ENCODE data around the gene SNIP1. TPM values are rescaled to one million over a fixed set of nuclear protein-coding genes. Genes with fewer than 3 reads are reported as not detected.

The SNIP1 gene
- total RNA-seq, 4 donors from 2014 or later = 9.9 to 18.2 (median 15.7) TPM

GRCh38 chr1:37517569-37517968 lies 36.5 kb downstream of the SNIP1 start:
- DNase-seq (ENCODE audit: low spot score in 2 of 2) = no peak
- intact Hi-C loops (cut with DNase I; ENCODE audit: low total_unique reads) = no loop called here
- WGBS, 2 donors = 83 to 86% methylated on average over 1 of the region's 1 CpG
- no peak for TF ChIP-seq POLR2A (IDR thresholded peaks at IDR 0.05)
- no peak for TF ChIP-seq CTCF (IDR thresholded peaks at IDR 0.05)
- no peak overlapping the region for H3K4me3 ChIP-seq (ENCODE audit: low read depth, poor library complexity, severe bottlenecking)

DNA sequence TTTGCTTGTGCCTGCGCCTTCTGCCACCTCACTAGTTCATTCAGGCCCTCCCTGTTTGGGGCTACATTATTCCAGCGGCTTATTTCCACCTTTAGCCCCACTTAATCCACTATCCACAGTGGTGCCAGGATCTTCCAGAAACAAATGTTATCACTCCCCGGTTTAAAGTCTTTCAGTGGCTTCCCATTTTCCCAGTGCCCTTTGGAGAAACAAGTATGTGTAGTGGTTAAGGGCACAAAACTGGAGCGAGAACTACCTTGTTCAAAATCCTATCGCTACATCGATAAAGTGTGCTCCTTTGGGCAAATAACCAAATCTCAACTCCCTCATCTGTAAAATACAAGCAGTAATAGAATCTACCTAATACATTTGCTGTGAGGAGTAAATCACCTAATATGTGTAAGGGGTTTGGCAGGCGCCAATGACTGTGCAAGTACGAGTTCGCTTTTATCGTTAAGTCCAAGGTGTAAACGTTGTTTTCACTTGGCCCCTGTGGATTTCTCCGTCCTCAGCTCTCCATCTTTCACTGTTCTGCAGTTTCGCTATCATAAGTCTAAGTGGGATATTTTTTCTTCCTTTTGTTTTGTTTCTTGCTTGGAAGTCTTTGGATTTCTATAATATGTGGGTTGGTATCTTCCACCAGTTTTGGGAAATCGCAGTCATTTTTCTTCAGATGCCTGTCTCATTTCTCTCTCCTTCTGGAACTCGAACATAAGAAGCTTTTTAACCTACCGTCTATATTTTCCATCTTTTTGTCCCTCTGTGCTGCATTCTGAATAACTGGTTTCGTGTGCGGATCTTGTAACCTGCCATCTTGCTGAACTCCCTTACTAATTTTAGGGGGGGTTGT lies 38.7 kb downstream of the SNIP1 start:
- intact Hi-C loops (cut with DNase I; ENCODE audit: low total_unique reads) = no loop called here
- peak overlapping the region; percentile 92 for H3K4me3 ChIP-seq (ENCODE audit: low read depth, poor library complexity, severe bottlenecking)
- TF ChIP-seq CTCF (IDR thresholded peaks at IDR 0.05) (no peak), POLR2A (IDR thresholded peaks at IDR 0.05) (no peak)
- no peak for DNase-seq (ENCODE audit: low spot score in 2 of 2)
- 71 to 74% methylated on average over 18 of the region's 18 CpGs for WGBS, 2 donors

- peak; percentile 66 to 96 for DNase-seq (ENCODE audit: low spot score in 2 of 2)
- TF ChIP-seq POLR2A (IDR thresholded peaks at IDR 0.05) (peak in 1 of 2 donors; percentile 24), CTCF (IDR thresholded peaks at IDR 0.05) (no peak)
- intact Hi-C loops (cut with DNase I; ENCODE audit: low total_unique reads) = no loop called here
- peak within 1 kb of the TSS; percentile 92 for H3K4me3 ChIP-seq (ENCODE audit: low read depth, poor library complexity, severe bottlenecking)
- WGBS, 2 donors = 0 to 1% methylated on average over 61 to 82 of the region's 100 CpGs
Observed at GRCh38 chr1:37514350-37515184, 39.5 kb downstream of the SNIP1 start, which contains the start of gene MEAF6. Gene MEAF6, minus strand, starts transcription at chr1:37514766. Its CDS starts 20 bp downstream, at chr1:37514746.

- TF ChIP-seq CTCF (IDR thresholded peaks at IDR 0.05) = no peak
- TF ChIP-seq POLR2A (IDR thresholded peaks at IDR 0.05) = no peak
- WGBS, 2 donors = 2% methylated on average over 17 to 22 of the region's 26 CpGs
- DNase-seq (ENCODE audit: low spot score in 2 of 2) = no peak
- intact Hi-C loops (cut with DNase I; ENCODE audit: low total_unique reads) = no loop called here
- H3K4me3 ChIP-seq (ENCODE audit: low read depth, poor library complexity, severe bottlenecking) = peak overlapping the region; percentile 92
Observed at GRCh38 chr1:37513795-37514349, 40.2 kb downstream of the SNIP1 start.

- H3K4me3 ChIP-seq (ENCODE audit: low read depth, poor library complexity, severe bottlenecking) = no peak overlapping the region
- no peak for DNase-seq (ENCODE audit: low spot score in 2 of 2)
- no peak for TF ChIP-seq CTCF (IDR thresholded peaks at IDR 0.05)
- 85 to 89% methylated on average over 4 of the region's 4 CpGs for WGBS, 2 donors
- intact Hi-C loops (cut with DNase I; ENCODE audit: low total_unique reads) = no loop called here
Observed at GRCh38 chr1:37509181-37509580, 44.9 kb downstream of the SNIP1 start.

Data from lower leg skin (tissue), 4 donors.